ENCODE results near the gene ZFR2.

The ZFR2 gene

GRCh38 chr19:3821156-3821555 is 47.7 kb downstream of the ZFR2 start:
- no peak for TF ChIP-seq FOXP2 (optimal IDR thresholded peaks at IDR 0.05; ENCODE audit: borderline replicate concordance, extremely low read depth, extremely low read length, insufficient read depth)
- no peak for TF ChIP-seq POLR2AphosphoS5 (IDR thresholded peaks at IDR 0.05; ENCODE audit: low read depth, low read length)
- TF ChIP-seq SIN3A (IDR thresholded peaks at IDR 0.05; ENCODE audit: borderline replicate concordance, insufficient read depth, low read length): no peak
- no peak for TF ChIP-seq REST (IDR thresholded peaks at IDR 0.05; ENCODE audit: insufficient read depth in 1 of 2, low read depth in 2 of 2, low read length in 2 of 2)
- no peak for TF ChIP-seq TAF1 (IDR thresholded peaks at IDR 0.05; ENCODE audit: borderline replicate concordance, insufficient read depth, low read length)

- TF ChIP-seq REST (IDR thresholded peaks at IDR 0.05; ENCODE audit: insufficient read depth in 1 of 2, low read depth in 2 of 2, low read length in 2 of 2) (no peak), FOXP2 (optimal IDR thresholded peaks at IDR 0.05; ENCODE audit: borderline replicate concordance, extremely low read depth, extremely low read length, insufficient read depth) (no peak), SIN3A (IDR thresholded peaks at IDR 0.05; ENCODE audit: borderline replicate concordance, insufficient read depth, low read length) (no peak), TAF1 (IDR thresholded peaks at IDR 0.05; ENCODE audit: borderline replicate concordance, insufficient read depth, low read length) (no peak), POLR2AphosphoS5 (IDR thresholded peaks at IDR 0.05; ENCODE audit: low read depth, low read length) (no peak)
These were observed 48.8 kb downstream of the ZFR2 start for GRCh38 chr19:3819989-3820388.

- no peak for TF ChIP-seq FOXP2 (optimal IDR thresholded peaks at IDR 0.05; ENCODE audit: borderline replicate concordance, extremely low read depth, extremely low read length, insufficient read depth)
- no peak for TF ChIP-seq REST (IDR thresholded peaks at IDR 0.05; ENCODE audit: insufficient read depth in 1 of 2, low read depth in 2 of 2, low read length in 2 of 2)
- TF ChIP-seq POLR2AphosphoS5 (IDR thresholded peaks at IDR 0.05; ENCODE audit: low read depth, low read length): no peak
These were observed 49.9 kb downstream of the ZFR2 start for GRCh38 chr19:3818918-3819317.

GRCh38 chr19:3818466-3818865 is 50.4 kb downstream of the ZFR2 start:
- TF ChIP-seq SIN3A (IDR thresholded peaks at IDR 0.05; ENCODE audit: borderline replicate concordance, insufficient read depth, low read length) (no peak), REST (IDR thresholded peaks at IDR 0.05; ENCODE audit: insufficient read depth in 1 of 2, low read depth in 2 of 2, low read length in 2 of 2) (no peak), FOXP2 (optimal IDR thresholded peaks at IDR 0.05; ENCODE audit: borderline replicate concordance, extremely low read depth, extremely low read length, insufficient read depth) (no peak), POLR2AphosphoS5 (IDR thresholded peaks at IDR 0.05; ENCODE audit: low read depth, low read length) (no peak), TAF1 (IDR thresholded peaks at IDR 0.05; ENCODE audit: borderline replicate concordance, insufficient read depth, low read length) (no peak)

- TF ChIP-seq SIN3A (IDR thresholded peaks at IDR 0.05; ENCODE audit: borderline replicate concordance, insufficient read depth, low read length) (no peak), REST (IDR thresholded peaks at IDR 0.05; ENCODE audit: insufficient read depth in 1 of 2, low read depth in 2 of 2, low read length in 2 of 2) (no peak), POLR2AphosphoS5 (IDR thresholded peaks at IDR 0.05; ENCODE audit: low read depth, low read length) (no peak), TAF1 (IDR thresholded peaks at IDR 0.05; ENCODE audit: borderline replicate concordance, insufficient read depth, low read length) (no peak), FOXP2 (optimal IDR thresholded peaks at IDR 0.05; ENCODE audit: borderline replicate concordance, extremely low read depth, extremely low read length, insufficient read depth) (no peak)
These were observed 51.1 kb downstream of the ZFR2 start for GRCh38 chr19:3817761-3818160.
